Ishikawa (cell line): Measurements from ENCODE around the gene MAMLD1.

Experiments used
- EGR1 ChIP-seq: IDR thresholded peaks from 2 replicates; pipeline ENCODE4 v1.6.1; 2012
- NFIC ChIP-seq: IDR thresholded peaks from 2 replicates; pipeline ENCODE4 v1.6.1; 2012
- RAD21 ChIP-seq: IDR thresholded peaks from 2 replicates; pipeline ENCODE4 v1.6.1; 2012; ENCODE audit warnings: low read depth
- TCF12 ChIP-seq: IDR thresholded peaks from 2 replicates; pipeline ENCODE4 v1.6.1; 2012; ENCODE audit warnings: low read depth
- TF ChIP-seq, protein P1 (sequence below): IDR thresholded peaks from 2 replicates; pipeline ENCODE4 v1.6.1; 2012; ENCODE audit warnings: low read depth, mild to moderate bottlenecking

DNA sequence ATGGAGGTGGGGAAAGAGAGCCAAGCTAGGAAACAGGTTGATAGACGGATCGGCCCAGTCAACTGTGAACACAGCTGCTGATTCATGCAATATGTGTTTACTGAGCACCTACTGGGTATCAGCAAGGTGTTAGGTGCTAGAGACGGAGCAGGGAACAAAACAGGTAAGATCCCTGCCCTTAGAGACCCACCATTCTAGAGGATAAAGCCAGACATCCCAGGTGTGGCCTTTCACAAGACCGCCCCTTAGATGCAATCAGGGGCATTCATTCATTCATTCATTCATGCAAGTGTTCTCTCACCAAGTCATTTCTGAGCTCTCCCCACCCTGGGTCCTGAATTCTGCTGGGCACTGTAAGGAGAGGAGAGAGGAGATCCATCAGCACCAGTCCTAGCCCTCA lies 185.1 kb downstream of the MAMLD1 start:
- no peak for TF ChIP-seq TCF12
- no peak for TF ChIP-seq RAD21
- TF ChIP-seq, protein P1, sequence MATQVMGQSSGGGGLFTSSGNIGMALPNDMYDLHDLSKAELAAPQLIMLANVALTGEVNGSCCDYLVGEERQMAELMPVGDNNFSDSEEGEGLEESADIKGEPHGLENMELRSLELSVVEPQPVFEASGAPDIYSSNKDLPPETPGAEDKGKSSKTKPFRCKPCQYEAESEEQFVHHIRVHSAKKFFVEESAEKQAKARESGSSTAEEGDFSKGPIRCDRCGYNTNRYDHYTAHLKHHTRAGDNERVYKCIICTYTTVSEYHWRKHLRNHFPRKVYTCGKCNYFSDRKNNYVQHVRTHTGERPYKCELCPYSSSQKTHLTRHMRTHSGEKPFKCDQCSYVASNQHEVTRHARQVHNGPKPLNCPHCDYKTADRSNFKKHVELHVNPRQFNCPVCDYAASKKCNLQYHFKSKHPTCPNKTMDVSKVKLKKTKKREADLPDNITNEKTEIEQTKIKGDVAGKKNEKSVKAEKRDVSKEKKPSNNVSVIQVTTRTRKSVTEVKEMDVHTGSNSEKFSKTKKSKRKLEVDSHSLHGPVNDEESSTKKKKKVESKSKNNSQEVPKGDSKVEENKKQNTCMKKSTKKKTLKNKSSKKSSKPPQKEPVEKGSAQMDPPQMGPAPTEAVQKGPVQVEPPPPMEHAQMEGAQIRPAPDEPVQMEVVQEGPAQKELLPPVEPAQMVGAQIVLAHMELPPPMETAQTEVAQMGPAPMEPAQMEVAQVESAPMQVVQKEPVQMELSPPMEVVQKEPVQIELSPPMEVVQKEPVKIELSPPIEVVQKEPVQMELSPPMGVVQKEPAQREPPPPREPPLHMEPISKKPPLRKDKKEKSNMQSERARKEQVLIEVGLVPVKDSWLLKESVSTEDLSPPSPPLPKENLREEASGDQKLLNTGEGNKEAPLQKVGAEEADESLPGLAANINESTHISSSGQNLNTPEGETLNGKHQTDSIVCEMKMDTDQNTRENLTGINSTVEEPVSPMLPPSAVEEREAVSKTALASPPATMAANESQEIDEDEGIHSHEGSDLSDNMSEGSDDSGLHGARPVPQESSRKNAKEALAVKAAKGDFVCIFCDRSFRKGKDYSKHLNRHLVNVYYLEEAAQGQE: no peak
- no peak for TF ChIP-seq NFIC
- TF ChIP-seq EGR1: no peak
